Sigmoid colon (tissue), 4 donors: Measurements from ENCODE around the gene DDX3X.

ENCODE experiments used
- CTCF ChIP-seq, 4 experiments: fragments of 450-650 bp in 3 of 4; fragments of 200-600 bp in 1 of 4; IDR thresholded peaks; one replicate each; pipeline ENCODE4 v1.5.1; 2016 to 2019; ENCODE audit warnings: antibody characterized with exemption in 4 of 4, mild to moderate bottlenecking in 3 of 4, moderate library complexity in 2 of 4
- EP300 ChIP-seq, 4 donors: sonication (generic); formaldehyde crosslinking; IDR thresholded peaks; one replicate each; pipeline ENCODE4 v1.6.1; 2017; ENCODE audit warnings: antibody characterized with exemption in 4 of 4
- POLR2A ChIP-seq, 2 donors: fragments of 450-650 bp; IDR thresholded peaks; one replicate each; pipeline ENCODE4 v1.6.1; 2016; ENCODE audit warnings: antibody characterized with exemption in 2 of 2, mild to moderate bottlenecking in 2 of 2, moderate library complexity in 2 of 2

- TF ChIP-seq EP300 (IDR thresholded peaks at IDR 0.05), result no peak
- TF ChIP-seq POLR2A (IDR thresholded peaks at IDR 0.05), result no peak
- no peak for TF ChIP-seq CTCF (IDR thresholded peaks at IDR 0.05)
These were observed 75.0 kb downstream of the DDX3X start for GRCh38 chrX:41409006-41409405.
